Measurements from ENCODE around the gene TMEM271. TPM values are rescaled to one million over a fixed set of nuclear protein-coding genes. Genes with fewer than 3 reads are reported as not detected.

TMEM271 gene
- total RNA-seq, 1 donor from 2014 or later: not detected

GRCh38 chr4:583820-584219, 7.7 kb upstream of the TMEM271 start:
- H3K36me3 Mint-ChIP-seq: no peaks in the 10 kb centered on the region
- no peak overlapping the region for H3K27ac Mint-ChIP-seq
- H3K27me3 Mint-ChIP-seq (ENCODE audit: insufficient read depth, low read depth): peaks cover 19% of the 10 kb centered on the region
- Histone ChIP-seq H4K20me1 (ENCODE audit: low read depth) (peaks cover 4% of the 10 kb centered on the region), H3K27ac (no peak overlapping the region), H3K4me2 (no peak overlapping the region), H3K27me3 (peaks cover 52% of the 10 kb centered on the region), H3K36me3 (no peaks in the 10 kb centered on the region), H3K9me3 (ENCODE audit: low read depth) (peaks cover 4% of the 10 kb centered on the region), H3F3A (ENCODE audit: low read depth) (no peaks in the 10 kb centered on the region), H3K4me3 (no peak overlapping the region), H3K4me1 (no peaks in the 10 kb centered on the region), H3K79me2 (ENCODE audit: low read depth) (no peaks in the 10 kb centered on the region), H2AFZ (replicated peaks) (no peak overlapping the region), H3K9ac (no peak overlapping the region)
- TF ChIP-seq CTCF (IDR thresholded peaks at IDR 0.05): no peak
- TF ChIP-seq EZH2phosphoT487 (IDR thresholded peaks at IDR 0.05): no peak
- TF ChIP-seq EZH2 (IDR thresholded peaks at IDR 0.05): no peak
- DNase-seq (ENCODE audit: low spot score): no peak
- peaks cover 10% of the 10 kb centered on the region for H3K9me3 Mint-ChIP-seq
- H3K4me1 Mint-ChIP-seq: peaks cover 3% of the 10 kb centered on the region
- H3K4me3 Mint-ChIP-seq: no peak overlapping the region

GRCh38 chr4:581753-582361, 5.8 kb upstream of the TMEM271 start:
- DNase-seq (ENCODE audit: low spot score): no peak
- Histone ChIP-seq H3K9me3 (ENCODE audit: low read depth) (peaks cover 4% of the 10 kb centered on the region), H2AFZ (replicated peaks) (no peak overlapping the region), H4K20me1 (ENCODE audit: low read depth) (peaks cover 24% of the 10 kb centered on the region), H3K9ac (no peak overlapping the region), H3K36me3 (no peaks in the 10 kb centered on the region), H3F3A (ENCODE audit: low read depth) (no peaks in the 10 kb centered on the region), H3K4me2 (no peak overlapping the region), H3K27me3 (peaks cover 72% of the 10 kb centered on the region), H3K4me1 (peaks cover 6% of the 10 kb centered on the region), H3K79me2 (ENCODE audit: low read depth) (no peaks in the 10 kb centered on the region), H3K27ac (no peak overlapping the region), H3K4me3 (no peak overlapping the region)
- Mint-ChIP-seq H3K4me3 (no peak overlapping the region), H3K36me3 (no peaks in the 10 kb centered on the region), H3K27me3 (ENCODE audit: insufficient read depth, low read depth) (peaks cover 27% of the 10 kb centered on the region), H3K9me3 (peaks cover 8% of the 10 kb centered on the region), H3K4me1 (peaks cover 14% of the 10 kb centered on the region), H3K27ac (no peak overlapping the region)
- TF ChIP-seq EZH2phosphoT487 (IDR thresholded peaks at IDR 0.05) (no peak), EZH2 (IDR thresholded peaks at IDR 0.05) (no peak), CTCF (IDR thresholded peaks at IDR 0.05) (no peak)

- TF ChIP-seq EZH2 (IDR thresholded peaks at IDR 0.05): no peak
- TF ChIP-seq CTCF (IDR thresholded peaks at IDR 0.05): no peak
- no peak for TF ChIP-seq EZH2phosphoT487 (IDR thresholded peaks at IDR 0.05)
- H3K4me3 Mint-ChIP-seq: no peak overlapping the region
- H3K27ac Mint-ChIP-seq: no peak overlapping the region
- peaks cover 27% of the 10 kb centered on the region for H4K20me1 ChIP-seq (ENCODE audit: low read depth)
- H3K36me3 Mint-ChIP-seq: no peaks in the 10 kb centered on the region
- H3K4me2 ChIP-seq: no peak overlapping the region
- H3K9me3 ChIP-seq (ENCODE audit: low read depth): peaks cover 4% of the 10 kb centered on the region
- no peak overlapping the region for H3K9ac ChIP-seq
- H2AFZ ChIP-seq (replicated peaks): no peak overlapping the region
- peaks cover 8% of the 10 kb centered on the region for H3K9me3 Mint-ChIP-seq
- H3K4me3 ChIP-seq: no peak overlapping the region
- H3K27me3 ChIP-seq: peaks cover 79% of the 10 kb centered on the region
- no peaks in the 10 kb centered on the region for H3F3A ChIP-seq (ENCODE audit: low read depth)
- no peaks in the 10 kb centered on the region for H3K36me3 ChIP-seq
- H3K4me1 Mint-ChIP-seq: peaks cover 14% of the 10 kb centered on the region
- no peaks in the 10 kb centered on the region for H3K79me2 ChIP-seq (ENCODE audit: low read depth)
- peaks cover 6% of the 10 kb centered on the region for H3K4me1 ChIP-seq
- DNase-seq (ENCODE audit: low spot score): no peak
- H3K27me3 Mint-ChIP-seq (ENCODE audit: insufficient read depth, low read depth): peaks cover 29% of the 10 kb centered on the region
- H3K27ac ChIP-seq: no peak overlapping the region
These were observed 5.1 kb upstream of the TMEM271 start for GRCh38 chr4:581181-581580.

Data from neural progenitor cell (in vitro differentiated cells).